ENCODE data around the gene NCDN.

GRCh38 chr1:35564884-35565741 is 7.5 kb downstream of the NCDN start:
- TF ChIP-seq REST (IDR thresholded peaks at IDR 0.05; ENCODE audit: insufficient read depth in 1 of 2, low read depth in 2 of 2, low read length in 2 of 2) = no peak
- TF ChIP-seq POLR2AphosphoS5 (IDR thresholded peaks at IDR 0.05; ENCODE audit: low read depth, low read length) = no peak
- no peak for TF ChIP-seq TAF1 (IDR thresholded peaks at IDR 0.05; ENCODE audit: borderline replicate concordance, insufficient read depth, low read length)
- TF ChIP-seq SIN3A (IDR thresholded peaks at IDR 0.05; ENCODE audit: borderline replicate concordance, insufficient read depth, low read length) = no peak
- TF ChIP-seq FOXP2 (optimal IDR thresholded peaks at IDR 0.05; ENCODE audit: borderline replicate concordance, extremely low read depth, extremely low read length, insufficient read depth) = no peak
